ENCODE results near the gene TIMP2.

The TIMP2 gene

DNA sequence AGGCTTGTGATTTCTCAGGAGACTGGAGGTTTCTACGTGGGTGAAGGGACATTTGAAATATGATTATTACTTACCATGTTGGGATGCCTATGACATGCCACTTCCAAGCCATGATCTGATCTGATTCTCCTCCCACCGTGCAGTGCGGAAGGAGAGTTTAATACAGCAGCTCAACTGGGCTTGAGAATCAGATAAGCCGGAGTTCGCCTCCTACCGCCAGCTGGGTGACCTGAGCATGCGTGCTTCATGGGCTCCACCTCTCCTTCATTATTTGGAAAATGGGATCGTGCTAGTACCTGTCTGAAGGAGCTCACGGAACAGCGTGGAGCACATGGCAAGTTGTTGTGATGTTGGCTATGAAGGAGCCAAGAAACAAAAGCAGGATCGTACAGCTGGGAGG is 12.4 kb upstream of the TIMP2 start:
- H3K4me3 ChIP-seq (ENCODE audit: low read depth, low read length), result no peak overlapping the region
- TF ChIP-seq, protein P1, sequence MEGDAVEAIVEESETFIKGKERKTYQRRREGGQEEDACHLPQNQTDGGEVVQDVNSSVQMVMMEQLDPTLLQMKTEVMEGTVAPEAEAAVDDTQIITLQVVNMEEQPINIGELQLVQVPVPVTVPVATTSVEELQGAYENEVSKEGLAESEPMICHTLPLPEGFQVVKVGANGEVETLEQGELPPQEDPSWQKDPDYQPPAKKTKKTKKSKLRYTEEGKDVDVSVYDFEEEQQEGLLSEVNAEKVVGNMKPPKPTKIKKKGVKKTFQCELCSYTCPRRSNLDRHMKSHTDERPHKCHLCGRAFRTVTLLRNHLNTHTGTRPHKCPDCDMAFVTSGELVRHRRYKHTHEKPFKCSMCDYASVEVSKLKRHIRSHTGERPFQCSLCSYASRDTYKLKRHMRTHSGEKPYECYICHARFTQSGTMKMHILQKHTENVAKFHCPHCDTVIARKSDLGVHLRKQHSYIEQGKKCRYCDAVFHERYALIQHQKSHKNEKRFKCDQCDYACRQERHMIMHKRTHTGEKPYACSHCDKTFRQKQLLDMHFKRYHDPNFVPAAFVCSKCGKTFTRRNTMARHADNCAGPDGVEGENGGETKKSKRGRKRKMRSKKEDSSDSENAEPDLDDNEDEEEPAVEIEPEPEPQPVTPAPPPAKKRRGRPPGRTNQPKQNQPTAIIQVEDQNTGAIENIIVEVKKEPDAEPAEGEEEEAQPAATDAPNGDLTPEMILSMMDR (IDR thresholded peaks at IDR 0.05; ENCODE audit: low read depth, low read length), result no peak

DNA sequence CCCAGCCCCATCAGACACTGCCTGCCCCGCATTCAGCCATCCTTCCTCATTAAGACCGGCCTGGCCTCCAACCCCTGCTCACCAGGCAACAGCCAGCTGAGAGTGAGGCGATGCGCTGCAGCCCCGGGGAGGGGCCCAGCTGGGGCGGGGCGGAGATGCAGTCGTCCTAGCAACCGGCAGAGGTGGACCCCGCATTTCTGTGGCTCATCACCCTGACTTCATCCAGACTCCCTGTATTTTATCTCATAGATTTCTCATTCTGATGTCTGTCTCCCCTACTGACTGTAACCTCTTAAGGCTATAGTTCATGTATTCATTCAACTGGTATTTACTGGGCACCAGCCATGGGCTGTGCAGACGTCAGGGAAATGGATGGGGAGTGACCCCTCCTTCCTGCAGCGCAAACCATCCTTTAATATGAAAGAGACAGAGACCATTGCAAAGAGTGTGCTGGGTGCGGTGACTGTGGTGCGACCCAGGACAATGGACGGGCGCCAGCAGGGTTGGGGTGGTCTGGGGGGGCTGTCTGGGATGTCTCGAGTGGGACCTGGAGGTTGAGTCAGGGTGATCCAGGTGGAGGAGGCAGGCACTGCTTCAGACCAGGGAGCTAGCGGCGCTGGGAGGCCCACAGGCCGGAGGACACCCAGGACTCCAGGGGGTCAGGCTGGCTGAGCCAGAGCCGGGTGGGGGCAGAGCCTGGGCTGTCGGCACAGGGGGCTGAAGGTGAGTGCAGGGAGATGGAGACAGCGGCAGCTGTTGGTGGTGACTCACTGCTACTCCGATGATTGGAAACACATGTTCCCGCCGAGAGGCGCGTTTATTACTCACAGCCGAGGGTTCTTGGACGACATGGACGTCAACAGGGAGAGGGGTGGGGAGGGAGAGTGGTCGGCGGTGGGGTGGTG is 10.5 kb upstream of the TIMP2 start:
- TF ChIP-seq, protein P1 (IDR thresholded peaks at IDR 0.05; ENCODE audit: low read depth, low read length), result no peak
- peak overlapping the region; percentile 29; the same call in 1 of the 2 replicates for H3K4me3 ChIP-seq (ENCODE audit: low read depth, low read length)

DNA sequence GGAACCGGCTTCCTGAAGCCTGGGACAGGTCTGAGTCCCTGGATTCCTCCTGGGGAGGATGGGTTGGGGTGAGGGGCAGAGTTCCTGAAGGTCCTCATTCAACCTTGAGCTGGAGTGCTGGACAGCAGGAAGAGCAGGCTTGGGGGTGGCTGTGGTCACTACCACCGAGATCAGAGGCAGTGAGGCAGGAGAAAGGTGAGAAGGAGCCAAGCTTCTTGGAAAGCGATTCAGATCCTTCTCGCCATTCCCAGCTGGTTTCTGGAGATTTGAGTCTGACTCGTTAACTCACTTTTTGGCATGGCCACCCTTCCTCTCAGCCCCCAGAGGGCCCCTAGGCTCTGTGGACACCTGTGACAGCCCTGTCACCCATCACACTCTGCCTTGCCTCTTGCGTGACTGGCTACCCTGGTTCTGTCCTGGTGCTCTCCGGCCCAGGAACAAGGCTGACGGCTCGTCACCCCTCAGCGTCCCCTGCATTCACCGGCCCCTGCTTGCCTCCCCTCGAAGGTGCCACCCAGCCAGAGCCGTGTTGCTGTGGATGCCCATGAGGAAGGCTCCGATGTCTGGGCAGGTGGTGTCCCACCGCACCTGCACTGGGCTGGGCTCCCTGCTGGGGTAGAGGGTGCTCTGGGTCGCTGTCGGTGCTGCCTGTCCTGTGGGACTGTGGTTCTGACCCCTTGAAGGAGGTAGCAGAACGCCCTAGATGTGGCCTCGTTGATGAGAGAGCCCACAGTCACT is 9.7 kb upstream of the TIMP2 start:
- TF ChIP-seq, protein P1 (IDR thresholded peaks at IDR 0.05; ENCODE audit: low read depth, low read length), result no peak
- H3K4me3 ChIP-seq (ENCODE audit: low read depth, low read length), result no peak overlapping the region

DNA sequence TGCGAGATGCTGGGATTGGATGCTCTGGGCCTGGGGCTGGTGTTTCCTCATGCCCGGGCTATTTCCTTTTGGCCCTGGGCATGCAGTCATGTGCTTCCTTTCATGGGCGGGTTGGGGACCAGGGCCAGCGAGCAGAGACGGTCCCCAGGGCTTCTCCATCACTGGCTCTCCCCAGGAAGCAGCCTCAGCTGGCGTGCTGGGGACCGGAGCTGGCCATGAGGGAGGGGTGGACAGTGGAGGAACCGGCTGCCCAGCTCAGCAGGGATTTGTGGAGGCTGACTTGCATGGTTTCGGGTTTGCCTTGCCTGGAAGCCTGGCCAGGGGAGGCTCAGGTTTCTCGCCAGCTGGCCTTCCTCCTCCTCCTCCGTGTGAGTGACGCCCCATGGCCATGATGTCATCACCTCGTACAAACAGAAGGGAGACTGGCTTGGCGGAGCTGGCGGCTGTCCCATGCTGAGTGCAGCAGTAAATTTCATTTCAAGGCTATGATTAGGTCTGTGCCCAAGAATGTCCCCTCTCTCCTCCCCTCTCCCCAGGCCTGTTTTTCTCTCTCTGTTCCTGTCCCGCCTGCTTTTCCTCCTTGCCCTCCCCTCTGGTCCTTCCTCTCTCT is 8.9 kb upstream of the TIMP2 start:
- TF ChIP-seq, protein P1 (IDR thresholded peaks at IDR 0.05; ENCODE audit: low read depth, low read length), result no peak
- peak overlapping the region; percentile 34 for H3K4me3 ChIP-seq (ENCODE audit: low read depth, low read length)

DNA sequence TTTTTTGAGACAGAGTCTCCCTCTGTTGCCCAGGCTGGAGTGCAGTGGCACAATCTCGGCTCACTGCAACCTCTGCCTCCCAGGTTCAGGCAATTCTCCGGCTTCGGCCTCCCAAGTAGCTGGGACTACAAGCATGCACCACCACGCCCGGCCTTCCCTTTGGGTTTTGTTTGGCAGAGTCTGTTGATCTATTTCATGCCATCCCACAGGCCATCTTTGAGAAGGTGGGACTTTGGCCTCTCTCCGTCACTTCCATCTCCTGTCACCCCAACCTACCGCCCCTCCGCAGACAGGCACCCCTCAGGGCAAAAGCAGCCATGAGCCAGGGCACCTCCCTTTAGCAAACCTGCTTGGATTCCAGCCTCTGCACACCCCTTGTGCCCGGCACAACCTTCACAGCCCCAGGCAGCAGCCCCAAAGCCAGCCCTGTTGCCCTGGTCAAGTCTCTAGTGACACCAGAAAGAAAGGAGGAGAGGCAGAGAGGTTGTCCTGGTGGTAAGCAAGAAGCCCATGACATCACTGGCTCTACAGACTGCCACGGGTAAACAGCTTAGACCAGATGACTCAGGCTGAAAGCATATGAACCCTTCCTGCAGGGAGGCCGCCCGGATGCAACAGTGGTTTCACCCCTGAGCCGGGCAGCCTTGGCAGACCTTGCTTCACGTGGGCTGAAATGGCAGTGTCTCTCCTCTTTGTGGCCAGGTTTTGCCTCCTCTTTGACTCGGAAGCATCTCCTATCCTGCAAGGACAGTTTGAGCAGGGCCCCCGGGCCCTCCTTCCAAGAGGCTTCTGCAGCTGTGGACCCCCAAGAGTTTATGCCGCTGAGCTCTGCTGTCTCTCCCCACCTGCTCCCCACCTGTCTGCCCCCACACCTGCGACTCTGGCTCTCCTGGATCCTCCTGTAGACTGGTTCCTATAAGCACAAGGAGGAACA is 8.1 kb upstream of the TIMP2 start:
- H3K4me3 ChIP-seq (ENCODE audit: low read depth, low read length), result peak overlapping the region; percentile 34
- TF ChIP-seq, protein P1 (IDR thresholded peaks at IDR 0.05; ENCODE audit: low read depth, low read length), result no peak

DNA sequence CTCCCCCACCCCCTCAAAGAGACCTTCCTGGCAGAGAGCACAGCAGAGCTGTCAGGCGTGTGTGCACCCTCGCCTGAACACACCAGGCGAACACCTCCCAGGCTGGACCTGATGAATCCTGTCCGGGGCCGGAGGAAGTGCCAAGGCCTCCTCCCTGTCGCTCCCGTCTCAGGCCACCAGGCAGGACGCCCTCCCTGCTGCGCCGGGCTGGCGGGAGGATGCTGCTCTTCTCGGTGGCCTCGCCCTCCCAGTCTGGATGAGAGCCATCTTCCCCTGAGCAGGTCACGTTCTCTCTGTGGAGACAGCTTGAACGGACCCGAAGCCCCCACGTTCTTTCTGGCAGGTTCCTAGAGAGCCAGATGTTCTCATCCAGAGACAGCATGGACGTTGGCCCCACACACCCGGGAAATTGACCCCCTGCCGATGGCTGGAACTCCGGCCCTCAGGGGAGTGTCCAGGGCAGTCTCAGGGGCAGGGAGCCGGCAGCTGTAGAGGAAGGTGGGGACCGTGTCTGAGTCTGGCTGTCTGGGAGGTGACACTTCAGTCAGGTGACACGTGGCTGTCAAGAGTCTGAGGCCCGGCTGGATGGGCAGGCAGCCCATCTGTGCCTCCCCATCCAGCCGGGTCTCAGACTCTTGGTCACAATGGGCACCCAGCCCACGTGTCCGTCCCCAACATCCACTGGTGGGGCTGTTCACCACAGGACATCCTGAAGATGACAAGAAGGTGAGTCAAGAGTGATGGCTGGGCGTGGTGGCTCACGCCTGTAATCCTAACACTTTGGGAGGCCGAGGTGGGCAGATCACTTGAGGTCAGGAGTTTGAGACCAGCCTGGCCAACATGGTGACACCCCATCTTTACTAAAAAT is 5.0 kb upstream of the TIMP2 start:
- TF ChIP-seq, protein P1 (IDR thresholded peaks at IDR 0.05; ENCODE audit: low read depth, low read length), result no peak
- no peak overlapping the region for H3K4me3 ChIP-seq (ENCODE audit: low read depth, low read length)

Data from WI38 (cell line).